HK-2 (cell line): Measurements from ENCODE around the gene FBXO45.
"Not testable (repeated sequence)": the region's sequence is repeated elsewhere in the genome, so short reads cannot be mapped to it uniquely, and the experiment has no call there.

Source experiments
- DNase-seq: peaks from one replicate; pipeline ENCODE4 v3.0.0-alpha.2; 2018; ENCODE audit not compliant: unreplicated experiment

Gene FBXO45, protein sequence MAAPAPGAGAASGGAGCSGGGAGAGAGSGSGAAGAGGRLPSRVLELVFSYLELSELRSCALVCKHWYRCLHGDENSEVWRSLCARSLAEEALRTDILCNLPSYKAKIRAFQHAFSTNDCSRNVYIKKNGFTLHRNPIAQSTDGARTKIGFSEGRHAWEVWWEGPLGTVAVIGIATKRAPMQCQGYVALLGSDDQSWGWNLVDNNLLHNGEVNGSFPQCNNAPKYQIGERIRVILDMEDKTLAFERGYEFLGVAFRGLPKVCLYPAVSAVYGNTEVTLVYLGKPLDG

DNA sequence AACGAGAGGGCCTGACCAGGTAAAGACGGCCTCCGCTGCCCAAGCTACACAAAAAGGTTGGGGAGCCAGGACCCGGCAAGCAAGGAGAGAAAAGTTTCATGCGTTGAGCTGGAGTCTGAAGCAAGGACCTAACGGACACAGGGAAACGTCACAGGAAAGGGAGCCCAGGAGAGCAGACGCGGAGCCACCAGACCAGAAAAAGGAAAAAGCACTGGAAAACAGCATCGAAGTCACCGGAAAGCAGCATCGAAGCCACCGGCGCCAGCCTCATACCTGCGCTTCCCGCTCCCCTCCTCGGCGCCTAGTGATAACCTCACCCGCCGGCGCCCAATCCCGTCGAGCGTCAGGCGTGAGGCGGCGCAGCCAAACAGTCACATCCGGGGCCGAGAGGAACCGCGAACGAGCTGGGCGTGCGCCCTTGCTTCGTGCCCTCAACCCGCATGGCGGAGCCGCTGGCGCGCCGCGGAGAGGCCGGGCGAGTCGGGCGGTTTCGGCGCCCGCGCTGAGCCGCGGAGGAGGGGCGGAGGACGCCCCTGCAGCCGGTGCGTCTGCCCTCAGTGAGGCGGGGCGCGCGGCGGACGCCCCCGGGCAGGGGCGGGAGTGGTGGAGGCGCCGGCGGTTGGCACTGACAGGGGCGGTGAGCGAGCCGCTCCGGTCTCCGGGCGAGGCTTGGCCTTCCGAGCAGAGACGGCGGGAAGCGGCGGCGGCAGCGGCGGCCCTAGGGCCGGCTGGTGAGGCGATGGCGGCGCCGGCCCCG, at the start of gene FBXO45, which contains the start of gene WDR53:
Gene FBXO45 (plus strand): TSS at position 415 of the 757 bp plus-strand sequence. CDS start 325 bp downstream, at position 740.
Gene WDR53 (minus strand): TSS at position 309 of the 757 bp plus-strand sequence. CDS start 7,079 bp downstream, outside the sequence.
- peak; percentile 97 for DNase-seq

DNA sequence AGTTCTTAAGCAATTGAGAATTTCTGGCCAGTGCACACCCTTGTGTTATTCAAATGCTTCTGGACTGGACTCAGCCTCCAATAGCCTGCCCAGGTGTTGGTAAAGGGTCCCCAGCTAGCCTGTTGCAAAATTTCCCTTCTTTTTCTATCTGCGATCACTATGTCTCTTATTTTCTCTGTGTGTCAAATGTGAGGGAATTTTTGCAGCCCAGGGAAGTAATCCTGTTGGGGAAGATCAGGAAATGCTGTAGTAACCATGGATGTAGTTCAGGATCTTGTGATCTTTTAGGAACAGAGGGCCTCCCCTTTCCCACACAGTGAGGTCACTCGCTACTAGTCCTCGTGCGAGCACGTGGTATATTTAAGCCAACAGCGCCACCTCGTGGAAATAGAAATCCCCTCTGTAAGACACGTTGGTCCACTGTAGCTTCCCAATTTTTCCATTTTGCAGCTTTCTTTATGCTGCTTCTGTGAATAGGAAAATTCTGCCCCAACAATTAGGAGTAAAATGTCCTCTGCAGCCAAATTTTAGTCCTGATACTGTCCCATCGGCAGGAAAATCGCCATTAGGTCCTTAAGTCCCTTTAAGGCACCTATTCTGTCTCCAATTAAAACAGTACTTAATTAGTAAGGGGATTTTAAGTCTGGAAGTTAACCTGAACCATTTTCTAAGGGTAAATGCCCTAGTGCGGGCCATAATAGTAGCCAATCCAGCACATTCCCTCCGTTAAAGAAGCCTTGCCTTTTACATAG, 49.3 kb upstream of the FBXO45 start:
- peak; percentile 59 for DNase-seq

DNA sequence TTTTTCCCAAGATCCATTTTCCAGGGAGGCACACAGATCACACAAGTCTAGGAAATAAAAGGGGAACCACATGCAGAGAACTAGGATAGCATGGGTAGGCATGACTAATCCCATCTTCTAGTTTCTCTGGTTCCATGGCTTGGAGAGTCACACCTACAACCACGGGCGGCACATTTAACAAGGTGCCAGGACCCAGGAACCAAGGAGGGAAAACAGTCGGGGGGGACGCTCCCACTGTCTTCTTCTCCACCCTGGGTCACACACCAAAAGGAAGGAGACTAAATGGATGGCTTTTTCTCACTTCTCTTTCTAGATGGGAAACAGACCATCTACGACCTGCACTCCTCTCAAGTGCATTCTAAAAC, 48.8 kb upstream of the FBXO45 start:
- no peak for DNase-seq

DNA sequence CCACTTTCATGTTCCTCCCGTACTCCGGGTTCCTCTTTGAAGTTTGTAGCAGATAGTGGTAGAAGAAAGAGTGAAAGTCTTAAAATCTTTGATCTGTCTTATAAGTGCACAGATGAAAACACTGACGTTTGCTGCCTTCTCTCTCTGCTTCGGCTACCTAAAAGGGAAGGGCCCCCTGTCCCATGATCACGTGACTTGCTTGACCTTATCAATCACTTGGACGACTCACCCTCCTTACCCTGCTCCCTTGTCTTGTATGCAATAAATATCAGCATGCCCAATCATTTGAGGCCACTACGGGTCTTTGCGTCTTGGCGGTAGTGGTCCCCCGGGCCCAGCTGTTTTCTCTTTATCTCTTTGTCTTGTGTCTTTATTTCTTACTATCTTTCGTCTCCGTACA, 47.2 kb upstream of the FBXO45 start:
- DNase-seq = not testable (repeated sequence)

DNA sequence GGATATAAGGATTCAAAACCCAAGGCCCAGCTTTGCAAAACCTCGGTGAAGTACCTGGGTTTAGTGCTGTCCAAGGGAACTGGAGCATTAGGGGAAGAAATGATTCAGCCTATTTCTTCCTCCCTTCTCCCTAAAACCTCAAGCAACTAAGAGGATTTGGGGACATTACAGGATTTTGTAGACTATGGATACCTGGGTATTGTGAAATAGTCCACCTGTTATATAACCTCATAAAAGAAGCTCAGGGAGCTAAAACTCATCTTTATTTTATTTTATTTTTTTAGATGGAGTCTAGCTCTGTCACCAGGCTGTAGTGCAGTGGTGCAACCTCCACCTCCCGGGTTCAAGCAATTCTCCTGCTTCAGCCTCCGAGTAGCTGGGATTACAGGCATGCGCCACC, 44.6 kb upstream of the FBXO45 start:
- DNase-seq = no peak

DNA sequence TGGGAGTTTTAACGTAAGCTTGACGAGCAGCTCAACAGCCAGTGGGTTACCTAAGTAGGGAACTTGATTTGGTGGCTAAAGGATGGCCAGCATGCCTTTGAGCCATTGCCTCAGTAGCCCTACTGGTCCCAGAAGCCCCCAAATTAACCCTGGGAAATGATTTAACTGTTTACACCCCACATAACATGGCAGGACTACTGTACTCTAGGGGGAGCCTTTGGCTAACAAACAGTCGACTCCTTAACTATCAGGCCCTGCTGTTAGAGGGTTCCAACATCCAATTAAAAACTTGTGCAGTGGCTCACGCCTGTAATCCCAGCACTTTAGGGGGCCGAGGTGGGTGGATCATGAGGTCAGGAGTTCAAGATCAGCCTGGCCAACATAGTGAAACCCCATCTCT, 43.9 kb upstream of the FBXO45 start:
- DNase-seq = no peak

DNA sequence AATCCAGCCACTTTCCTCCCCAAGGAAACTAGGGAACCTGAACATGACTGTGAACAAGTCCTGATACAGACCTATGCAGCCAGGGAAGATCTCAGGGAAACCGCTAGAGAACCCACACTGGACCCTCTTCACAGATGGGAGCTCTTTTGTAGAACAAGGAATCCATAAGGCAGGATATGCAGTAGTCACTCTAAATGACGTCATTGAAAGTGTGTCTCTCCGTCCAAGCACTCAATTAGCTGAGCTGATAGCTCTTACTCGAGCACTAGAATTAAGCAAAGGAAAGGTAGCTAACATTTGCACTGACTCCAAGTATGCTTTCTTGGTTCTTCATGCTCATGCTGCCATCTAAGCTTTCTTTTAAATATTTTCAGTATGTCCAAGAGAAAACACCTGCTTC, 43.3 kb upstream of the FBXO45 start:
- DNase-seq = no peak

DNA sequence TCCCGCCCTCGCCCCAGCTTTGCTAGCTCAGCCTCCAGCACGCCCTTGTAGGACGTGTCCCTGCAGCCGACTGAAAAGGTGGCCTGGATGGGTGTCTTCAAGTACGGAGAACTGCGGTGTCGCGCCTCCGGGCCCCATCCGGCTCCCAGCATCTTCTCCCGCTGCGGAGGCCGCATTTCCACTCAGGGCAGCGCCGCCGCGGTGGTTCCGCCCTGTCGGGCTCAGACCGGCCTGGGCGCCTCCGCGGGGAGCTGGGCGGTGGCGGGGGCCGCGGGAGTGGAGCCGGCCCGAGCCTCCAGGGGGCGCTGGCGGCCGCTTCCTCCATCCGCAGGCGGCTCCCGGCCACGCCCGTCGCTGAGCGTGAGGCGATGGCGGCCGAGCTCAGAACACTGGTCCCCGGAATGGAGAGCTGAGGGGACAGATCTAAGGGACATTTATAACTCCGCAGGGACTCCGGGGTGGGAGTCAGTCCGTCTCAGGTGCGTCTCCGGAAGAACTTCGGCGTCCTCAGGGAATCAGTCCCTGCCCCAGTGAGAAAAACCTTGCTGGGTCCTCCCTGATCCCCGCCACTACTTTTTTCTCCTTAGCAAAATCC, 39.7 kb upstream of the FBXO45 start:
- DNase-seq = no peak

DNA sequence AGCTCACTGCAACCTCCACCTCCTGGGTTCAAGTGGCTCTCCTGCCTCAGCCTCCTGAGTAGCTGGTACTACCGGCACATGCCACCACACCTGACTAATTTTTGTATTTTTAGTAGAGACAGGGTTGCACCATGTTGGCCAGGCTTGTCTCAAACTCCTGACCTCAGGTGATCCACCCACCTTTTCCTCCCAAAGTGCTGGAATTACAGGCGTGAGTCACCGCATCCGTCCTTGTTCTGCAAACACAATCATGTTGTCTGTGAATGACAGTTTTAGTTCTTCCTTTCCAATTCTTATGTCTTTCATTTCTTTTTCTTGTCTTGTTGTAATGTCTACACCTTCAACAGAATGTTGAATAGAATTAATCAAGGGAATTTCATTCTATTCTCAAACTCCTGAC, 37.0 kb upstream of the FBXO45 start:
- no peak for DNase-seq

DNA sequence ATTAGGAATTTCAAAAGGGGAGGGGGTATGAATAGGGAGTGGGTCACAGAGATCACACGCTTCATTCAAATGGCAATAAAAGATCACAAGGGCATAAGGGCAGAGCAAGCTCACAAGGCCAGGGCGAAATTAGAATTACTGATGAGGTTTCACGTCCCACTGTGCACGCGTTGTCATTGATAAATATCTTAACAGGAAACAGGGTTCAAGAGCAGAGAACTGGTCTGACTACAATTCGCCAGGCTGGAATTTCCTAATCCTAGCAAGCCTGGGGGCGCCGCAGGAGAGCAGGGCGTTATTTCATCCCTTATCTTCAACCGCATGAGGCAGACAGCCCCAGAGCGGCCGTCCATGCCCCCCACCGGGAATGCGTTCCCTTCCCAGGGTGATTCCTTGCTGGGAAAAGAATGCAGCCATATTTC, 35.2 kb upstream of the FBXO45 start:
- DNase-seq = no peak

DNA sequence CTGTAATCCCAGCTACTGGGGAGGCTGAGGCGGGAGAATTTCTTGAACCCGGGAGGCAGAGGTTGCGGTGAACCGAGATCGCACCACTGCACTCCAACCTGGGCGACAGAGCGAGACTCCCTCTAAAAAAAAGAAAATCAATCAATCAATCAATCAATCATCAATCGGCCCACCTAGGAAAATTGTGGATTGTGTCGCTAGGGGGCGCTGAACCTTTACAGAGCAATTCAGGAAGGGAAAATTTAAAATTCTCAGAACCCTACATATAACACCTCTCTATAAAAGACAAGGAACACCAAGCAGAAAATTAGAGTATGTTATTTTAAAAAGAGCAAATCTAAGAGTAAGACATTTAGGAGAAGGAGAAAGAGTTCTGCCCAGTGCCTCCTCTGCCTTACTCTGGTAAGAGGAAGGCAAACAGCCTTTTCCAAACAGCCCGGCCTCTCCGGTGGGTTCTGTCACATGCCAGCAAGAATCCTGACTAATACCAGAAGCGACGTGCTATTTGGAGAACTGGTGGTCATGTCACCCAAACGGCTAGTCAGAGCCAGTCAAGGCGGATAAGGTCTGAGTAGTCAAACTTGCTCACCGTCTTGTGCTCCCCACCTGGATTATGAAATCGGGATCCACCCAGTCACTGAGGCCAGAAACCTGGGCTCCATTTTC, 31.0 kb upstream of the FBXO45 start:
- DNase-seq = no peak

DNA sequence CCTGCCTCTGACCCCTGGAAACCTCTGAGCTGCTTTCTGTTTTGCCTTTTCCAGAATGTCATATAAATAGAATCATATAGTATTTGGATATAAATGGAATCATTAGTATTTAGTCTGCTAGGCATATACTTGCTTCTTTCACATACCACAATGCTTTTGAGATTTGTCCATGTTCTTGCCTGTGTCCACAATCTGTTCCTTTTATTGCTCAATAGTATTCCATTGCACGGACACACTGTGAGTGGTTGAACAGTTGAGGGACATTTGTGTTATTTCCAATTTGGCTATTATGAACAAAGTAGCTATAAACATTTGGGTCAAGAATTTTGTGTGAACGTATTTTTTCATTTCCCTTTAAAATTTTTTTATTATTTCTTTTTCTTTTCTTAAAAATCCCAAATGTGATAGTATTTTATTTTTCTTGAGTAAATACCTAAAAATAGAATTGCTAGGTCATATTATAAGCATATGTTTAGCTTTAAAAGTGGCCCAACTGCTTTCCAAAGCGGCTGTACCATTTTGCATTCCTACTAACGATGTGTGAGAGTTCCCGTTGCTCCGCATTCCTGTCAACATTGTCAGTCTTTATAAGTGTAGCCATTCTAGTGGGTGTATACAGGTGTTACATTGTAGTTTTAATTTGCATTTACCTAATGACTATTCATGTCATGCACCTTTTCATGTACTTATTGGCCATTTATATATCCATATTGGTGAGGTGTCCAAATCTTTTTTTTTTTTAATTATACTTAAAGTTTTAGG, 26.6 kb upstream of the FBXO45 start:
- no peak for DNase-seq

DNA sequence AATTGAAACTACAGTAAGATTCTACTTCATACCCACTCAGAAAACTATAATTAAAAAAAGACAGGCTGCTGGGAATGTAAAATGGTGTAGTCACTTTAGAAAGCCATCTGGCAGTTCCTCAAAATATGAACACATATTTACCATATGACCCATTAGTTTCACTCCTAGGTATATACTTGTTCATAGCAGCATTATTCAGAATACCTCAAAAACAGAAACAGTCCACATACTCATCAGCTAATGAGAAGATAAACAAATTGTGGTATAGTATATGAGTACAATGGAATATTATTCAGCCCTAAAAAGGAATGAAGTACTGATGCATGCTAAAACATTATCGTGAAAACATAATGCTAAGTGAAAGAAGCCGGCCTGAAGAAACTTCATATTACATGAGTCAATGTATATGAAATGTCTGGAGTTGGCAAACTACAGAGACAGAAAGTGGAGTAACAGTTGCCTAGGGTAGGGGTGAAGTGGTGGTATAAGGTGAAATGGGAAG, 23.9 kb upstream of the FBXO45 start:
- no peak for DNase-seq

DNA sequence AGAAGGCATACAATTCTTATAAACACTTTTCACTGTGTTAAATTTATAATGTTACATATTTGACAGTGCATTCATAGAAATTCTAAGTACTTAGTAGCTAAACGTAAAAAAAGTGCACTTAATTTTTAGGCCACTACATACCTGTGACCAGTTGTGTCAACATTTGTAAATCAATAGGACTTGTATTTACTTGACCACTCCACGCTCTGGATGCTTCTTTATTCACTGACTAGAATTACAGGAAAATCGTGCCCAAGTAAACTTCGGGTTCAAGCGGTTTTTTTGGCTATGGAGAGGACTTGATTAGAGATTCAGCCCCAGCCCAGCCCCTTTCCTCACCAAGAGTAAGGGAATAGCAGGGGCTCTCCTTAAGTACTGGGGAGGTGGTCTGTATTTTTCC, 21.9 kb upstream of the FBXO45 start:
- DNase-seq = no peak

DNA sequence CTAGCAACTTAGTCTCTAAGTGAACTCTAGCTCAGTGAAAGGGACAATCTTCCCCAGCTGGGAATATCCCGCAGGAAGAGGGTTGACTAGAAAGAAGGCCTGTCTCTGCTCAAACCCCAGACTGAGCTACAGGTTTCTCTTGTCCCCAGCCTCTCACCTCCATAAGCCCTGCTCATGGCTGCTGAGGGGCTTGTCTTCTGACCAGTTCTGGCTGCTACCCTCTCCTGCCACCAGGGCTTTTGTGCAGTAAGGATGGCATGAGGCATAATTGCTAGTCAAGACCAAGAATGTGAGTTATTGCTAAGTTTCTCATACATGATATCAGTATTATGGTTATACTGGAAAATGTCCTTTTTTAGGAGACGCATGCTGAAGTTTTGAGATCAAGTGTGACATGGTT, 21.4 kb upstream of the FBXO45 start:
- DNase-seq = no peak

DNA sequence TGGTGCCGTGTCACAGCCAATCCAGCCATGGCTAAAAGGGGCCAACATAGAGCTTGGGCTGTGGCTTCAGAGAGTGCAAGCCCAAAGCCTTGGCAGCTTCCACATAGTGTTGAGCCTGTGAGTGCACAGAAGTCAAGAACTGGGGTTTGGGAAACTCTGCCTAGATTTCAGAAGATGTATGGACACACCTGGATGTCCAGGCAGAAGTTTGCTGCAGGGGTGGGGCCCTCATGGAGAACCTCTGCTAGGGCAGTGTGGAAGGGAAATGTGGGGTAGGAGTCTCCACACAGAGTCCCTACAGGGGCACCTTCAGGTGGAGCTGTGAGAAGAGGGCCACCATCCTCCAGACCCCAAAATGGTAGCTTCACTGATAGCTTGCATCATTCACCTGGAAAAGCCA, 19.1 kb upstream of the FBXO45 start:
- not testable (repeated sequence) for DNase-seq

DNA sequence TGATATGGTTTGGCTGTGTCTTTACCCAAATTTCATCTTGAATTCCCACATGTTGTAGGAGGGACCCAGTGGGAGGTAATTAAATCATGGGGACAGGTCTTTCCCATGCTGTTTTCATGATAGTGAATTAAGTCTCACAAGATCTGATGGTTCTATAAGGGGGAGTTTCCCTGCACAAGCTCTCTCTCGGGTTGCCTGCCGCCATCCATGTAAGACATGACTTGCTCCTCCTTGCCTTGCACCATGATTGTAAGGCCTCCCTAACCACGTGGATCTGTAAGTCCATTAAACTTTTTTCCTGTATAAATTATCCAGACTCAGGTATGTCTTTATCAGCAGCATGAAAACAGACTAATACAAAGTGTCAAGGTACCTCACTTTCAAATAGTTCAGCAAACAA, 18.3 kb upstream of the FBXO45 start:
- not testable (repeated sequence) for DNase-seq

DNA sequence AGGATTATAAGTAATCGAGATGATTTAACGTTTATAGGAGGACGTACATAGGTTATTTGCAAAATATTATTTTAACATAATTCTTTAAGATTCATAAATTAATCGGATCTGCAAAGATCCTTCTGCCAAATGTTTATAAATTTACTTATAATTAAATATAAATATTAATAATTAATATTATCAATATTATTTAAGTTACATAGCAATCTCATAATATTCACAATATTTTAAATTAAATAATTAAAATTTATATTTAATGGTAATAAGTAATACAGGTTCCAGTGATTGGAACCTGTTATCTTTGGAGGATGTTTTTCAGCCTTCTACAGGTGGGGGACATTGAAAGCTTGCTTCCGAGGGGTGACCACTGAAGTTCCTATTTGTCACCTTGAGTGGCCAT, 16.2 kb upstream of the FBXO45 start:
- DNase-seq = no peak

DNA sequence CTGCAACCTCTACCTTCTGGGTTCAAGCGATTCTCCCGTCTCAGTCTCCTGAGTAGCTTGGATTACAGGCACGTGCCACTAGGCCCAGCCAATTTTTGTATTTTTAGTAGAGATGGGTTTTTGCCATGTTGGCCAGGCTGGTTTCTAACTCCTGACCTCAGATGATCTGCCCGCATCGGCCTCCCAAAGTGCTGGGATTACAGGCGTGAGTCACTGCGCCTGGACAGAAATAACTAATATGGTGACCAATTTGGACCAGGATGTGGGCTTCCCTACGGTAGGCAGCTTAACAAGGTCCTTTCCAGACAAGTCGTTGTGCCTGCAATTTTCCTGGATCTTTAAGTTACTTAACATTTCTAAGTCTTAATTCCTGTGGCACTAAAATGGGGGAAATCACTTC, 14.9 kb upstream of the FBXO45 start:
- no peak for DNase-seq

DNA sequence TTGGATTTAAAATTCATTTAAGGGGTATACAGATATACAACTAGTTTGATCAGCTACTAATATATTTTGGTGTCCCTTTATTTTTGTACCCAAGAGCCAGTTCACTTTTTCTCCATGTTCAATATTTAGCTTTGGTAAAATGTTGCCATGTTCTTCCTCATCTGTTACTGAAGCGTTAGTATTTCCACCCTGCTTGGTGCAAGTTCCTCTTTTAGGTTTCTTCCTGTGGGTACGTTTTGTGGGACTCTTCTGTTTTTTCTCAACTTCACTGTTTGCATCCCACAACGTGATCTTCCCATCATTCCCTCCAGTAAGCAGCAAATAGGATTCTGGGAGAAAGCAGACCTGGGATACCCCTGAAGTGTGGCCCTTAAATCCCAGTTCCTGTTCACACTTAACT, 14.3 kb upstream of the FBXO45 start:
- DNase-seq = no peak

DNA sequence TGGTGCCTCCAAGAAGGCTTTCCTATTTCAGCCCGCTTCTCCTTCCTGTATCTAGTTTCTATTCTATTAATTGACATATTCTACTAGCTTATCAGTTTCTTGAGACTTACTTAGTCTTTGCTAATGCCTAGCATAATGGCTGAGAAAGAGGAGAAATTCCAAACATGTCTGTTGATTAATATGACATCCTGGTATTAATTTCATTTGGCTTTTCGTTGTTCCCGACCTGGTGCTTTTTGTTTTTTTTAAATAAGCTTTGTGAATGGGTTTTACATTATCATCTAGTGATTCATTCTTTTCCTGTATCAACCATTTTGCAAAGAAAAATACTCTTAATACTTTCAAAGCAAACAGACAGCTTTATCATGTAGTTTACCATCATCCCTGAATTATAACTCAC, 13.2 kb upstream of the FBXO45 start:
- DNase-seq = no peak
